IPS-15b (cell line): ENCODE measurements around the gene SYCE1.
"Not testable (repeated sequence)": the region's sequence is repeated elsewhere in the genome, so short reads cannot be mapped to it uniquely, and the experiment has no call there.

Source experiments
- H3K27me3 ChIP-seq: one replicate; pipeline ENCODE4 v1.6.1; 2013; ENCODE audit warnings: low read length; ENCODE audit not compliant: control insufficient read depth, insufficient read depth
- H3K36me3 ChIP-seq: one replicate; pipeline ENCODE4 v1.6.1; 2013; ENCODE audit warnings: low read length; ENCODE audit not compliant: control insufficient read depth, insufficient read depth
- H3K4me1 ChIP-seq: one replicate; pipeline ENCODE4 v1.6.1; 2013; ENCODE audit warnings: mild to moderate bottlenecking, low read length; ENCODE audit not compliant: control insufficient read depth, insufficient read depth
- H3K4me3 ChIP-seq: one replicate; pipeline ENCODE4 v1.5.1; 2013; ENCODE audit warnings: low read depth, low read length
- H3K9ac ChIP-seq: one replicate; pipeline ENCODE4 v1.6.1; 2013; ENCODE audit warnings: low read depth, mild to moderate bottlenecking, low read length
- H3K9me3 ChIP-seq: one replicate; pipeline ENCODE4 v1.6.1; 2013; ENCODE audit warnings: mild to moderate bottlenecking, low read length; ENCODE audit not compliant: control insufficient read depth, insufficient read depth

Gene SYCE1

GRCh38 chr10:133565441-133566294 lies at the start of gene SYCE1:
SYCE1 (minus strand) TSS chr10:133565583; CDS start chr10:133565529, 54 bp downstream.
- H3K36me3 ChIP-seq = no peaks in the 10 kb centered on the region
- no peak within 1 kb of the TSS for H3K9ac ChIP-seq
- H3K4me1 ChIP-seq = no peaks in the 10 kb centered on the region
- H3K27me3 ChIP-seq = peaks cover 2% of the 10 kb centered on the region
- peaks cover 11% of the 10 kb centered on the region for H3K9me3 ChIP-seq
- H3K4me3 ChIP-seq = no peak within 1 kb of the TSS

- H3K4me3 ChIP-seq = no peak overlapping the region
- no peak overlapping the region for H3K9ac ChIP-seq
- H3K27me3 ChIP-seq = no peaks in the 10 kb centered on the region
- peaks cover 2% of the 10 kb centered on the region for H3K36me3 ChIP-seq
- no peaks in the 10 kb centered on the region for H3K4me1 ChIP-seq
- H3K9me3 ChIP-seq = peaks cover 40% of the 10 kb centered on the region
Measured at GRCh38 chr10:133614830-133615580, 49.6 kb upstream of the SYCE1 start.

GRCh38 chr10:133613699-133614098 lies 48.3 kb upstream of the SYCE1 start:
- no peak overlapping the region for H3K4me3 ChIP-seq
- H3K9me3 ChIP-seq = peaks cover 27% of the 10 kb centered on the region

GRCh38 chr10:133611079-133611478 lies 45.7 kb upstream of the SYCE1 start:
- H3K4me1 ChIP-seq = no peaks in the 10 kb centered on the region
- peaks cover 20% of the 10 kb centered on the region for H3K9me3 ChIP-seq
- no peaks in the 10 kb centered on the region for H3K36me3 ChIP-seq
- no peaks in the 10 kb centered on the region for H3K27me3 ChIP-seq
- no peak overlapping the region for H3K9ac ChIP-seq
- no peak overlapping the region for H3K4me3 ChIP-seq

More at GRCh38 chr10:133613699-133614098, 48.3 kb upstream of the SYCE1 start:
- H3K27me3 ChIP-seq = no peaks in the 10 kb centered on the region
- no peaks in the 10 kb centered on the region for H3K4me1 ChIP-seq
- H3K36me3 ChIP-seq = no peaks in the 10 kb centered on the region
- no peak overlapping the region for H3K9ac ChIP-seq

- Histone ChIP-seq H3K36me3 (no peaks in the 10 kb centered on the region), H3K9me3 (peaks cover 17% of the 10 kb centered on the region), H3K27me3 (no peaks in the 10 kb centered on the region), H3K9ac (no peak overlapping the region), H3K4me3 (no peak overlapping the region), H3K4me1 (no peaks in the 10 kb centered on the region)
Measured at GRCh38 chr10:133608855-133609254, 43.5 kb upstream of the SYCE1 start.

GRCh38 chr10:133603434-133603833 lies 38.1 kb upstream of the SYCE1 start:
- H3K9ac ChIP-seq, H3K4me1 ChIP-seq, H3K4me3 ChIP-seq, H3K36me3 ChIP-seq, H3K27me3 ChIP-seq: not testable (repeated sequence)
- peaks cover 28% of the 10 kb centered on the region for H3K9me3 ChIP-seq

- H3K4me1 ChIP-seq = no peaks in the 10 kb centered on the region
- no peaks in the 10 kb centered on the region for H3K27me3 ChIP-seq
- no peaks in the 10 kb centered on the region for H3K36me3 ChIP-seq
- no peak overlapping the region for H3K4me3 ChIP-seq
- H3K9me3 ChIP-seq = peaks cover 21% of the 10 kb centered on the region
- no peak overlapping the region for H3K9ac ChIP-seq
Measured at GRCh38 chr10:133600657-133601056, 35.3 kb upstream of the SYCE1 start.

GRCh38 chr10:133599869-133600268 lies 34.5 kb upstream of the SYCE1 start:
- H3K9me3 ChIP-seq = peaks cover 19% of the 10 kb centered on the region
- H3K36me3 ChIP-seq, H3K4me3 ChIP-seq, H3K27me3 ChIP-seq, H3K9ac ChIP-seq, H3K4me1 ChIP-seq: not testable (repeated sequence)

GRCh38 chr10:133592716-133593115 lies 27.3 kb upstream of the SYCE1 start:
- Histone ChIP-seq H3K4me3 (no peak overlapping the region), H3K9me3 (peaks cover 21% of the 10 kb centered on the region), H3K9ac (no peak overlapping the region), H3K27me3 (no peaks in the 10 kb centered on the region), H3K36me3 (no peaks in the 10 kb centered on the region), H3K4me1 (no peaks in the 10 kb centered on the region)

- Histone ChIP-seq H3K36me3 (no peaks in the 10 kb centered on the region), H3K27me3 (no peaks in the 10 kb centered on the region), H3K4me3 (no peak overlapping the region), H3K4me1 (no peaks in the 10 kb centered on the region), H3K9ac (no peak overlapping the region), H3K9me3 (peaks cover 21% of the 10 kb centered on the region)
Measured at GRCh38 chr10:133590970-133591359, 25.6 kb upstream of the SYCE1 start.

- no peaks in the 10 kb centered on the region for H3K36me3 ChIP-seq
- H3K4me3 ChIP-seq = no peak overlapping the region
- H3K9ac ChIP-seq = no peak overlapping the region
- H3K27me3 ChIP-seq = no peaks in the 10 kb centered on the region
- H3K9me3 ChIP-seq = peaks cover 21% of the 10 kb centered on the region
- H3K4me1 ChIP-seq = no peaks in the 10 kb centered on the region
Measured at GRCh38 chr10:133590226-133590969, 25.0 kb upstream of the SYCE1 start.
